NCI-H446 (cell line): ENCODE measurements around the gene BCDIN3D.

Experiments
- DNase-seq, 2 experiments: peaks; one replicate each; lab custom pipeline; 2025; lab: John Stamatoyannopoulos, UW

BCDIN3D gene

DNA sequence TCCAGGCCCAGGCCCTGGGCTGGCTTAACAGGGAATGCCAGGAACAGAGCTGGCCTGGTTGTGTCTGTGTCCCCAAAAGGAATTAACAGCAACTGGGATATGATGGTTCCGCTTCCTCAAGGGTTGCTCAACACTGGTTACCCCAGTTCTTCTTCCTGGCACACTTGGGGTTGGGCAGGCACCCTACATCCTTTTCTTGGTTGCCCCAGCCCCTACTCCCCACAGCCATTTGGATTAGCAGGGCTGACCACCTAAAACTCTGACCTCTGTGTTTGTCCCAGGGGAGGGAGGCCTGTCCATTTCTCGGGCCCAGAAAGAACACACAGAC lies 45.5 kb downstream of the BCDIN3D start:
- no peak for DNase-seq

DNA sequence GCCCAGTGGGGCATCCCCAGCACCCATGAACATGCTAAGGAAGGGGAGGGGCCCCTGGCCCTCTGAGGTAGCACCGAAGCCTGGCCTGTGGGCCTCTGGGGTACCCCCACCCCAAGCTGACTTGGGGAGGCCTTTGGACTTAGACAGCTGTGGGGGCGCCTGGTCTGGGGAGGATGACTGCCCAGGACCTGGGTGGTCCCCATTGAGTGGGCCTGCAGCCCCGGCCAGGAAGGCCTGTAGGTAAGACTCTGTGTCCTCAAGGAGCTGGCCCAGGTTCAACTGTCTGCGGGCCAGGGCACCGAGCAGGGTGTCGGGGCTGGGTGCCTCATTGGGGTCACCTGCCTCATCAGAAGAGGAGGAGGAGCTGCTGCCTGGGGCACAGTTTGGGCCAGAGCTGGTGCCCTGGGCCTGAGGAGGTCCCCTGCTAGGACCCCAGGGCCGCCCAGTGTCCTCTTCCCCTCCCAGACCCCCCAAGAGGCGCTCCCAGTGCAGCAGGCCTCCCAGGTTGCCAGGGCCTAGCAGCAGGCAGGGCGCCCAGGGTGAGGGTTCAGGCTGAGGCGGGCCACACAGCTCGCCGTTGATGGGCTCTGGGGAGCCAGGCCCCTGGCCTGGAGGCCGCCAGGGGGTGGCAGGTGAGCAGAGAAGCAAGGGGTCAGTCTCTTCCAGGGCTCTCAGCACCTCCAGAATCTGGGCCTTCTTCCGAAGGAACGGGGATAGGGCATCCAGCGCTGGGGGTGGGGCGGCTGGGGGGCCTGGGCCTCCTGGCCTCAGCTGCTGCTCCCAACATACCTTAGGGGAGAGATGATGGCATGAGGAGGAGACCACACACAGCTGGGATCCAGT lies 46.1 kb downstream of the BCDIN3D start:
- DNase-seq = no peak

DNA sequence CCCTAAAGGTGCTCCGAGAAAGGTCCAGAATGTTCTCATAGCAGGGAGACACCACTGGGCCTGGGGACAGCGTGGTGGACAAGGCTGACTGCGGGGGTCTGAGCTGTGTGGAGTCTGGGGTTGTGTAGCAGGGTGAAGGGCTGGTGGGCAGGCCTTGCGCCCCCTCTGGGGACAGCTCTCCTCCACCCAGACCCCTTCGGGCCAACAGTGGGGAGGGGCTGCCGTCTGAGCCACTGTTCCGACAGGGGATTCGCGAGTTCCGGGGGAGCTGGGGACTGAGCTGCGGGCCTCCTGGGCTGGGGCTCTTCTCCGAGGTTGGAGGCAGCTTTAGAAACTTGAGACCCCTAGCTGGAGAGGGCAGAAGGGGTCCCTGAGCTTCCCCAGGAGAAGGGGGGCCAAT lies 46.8 kb downstream of the BCDIN3D start:
- DNase-seq = no peak

DNA sequence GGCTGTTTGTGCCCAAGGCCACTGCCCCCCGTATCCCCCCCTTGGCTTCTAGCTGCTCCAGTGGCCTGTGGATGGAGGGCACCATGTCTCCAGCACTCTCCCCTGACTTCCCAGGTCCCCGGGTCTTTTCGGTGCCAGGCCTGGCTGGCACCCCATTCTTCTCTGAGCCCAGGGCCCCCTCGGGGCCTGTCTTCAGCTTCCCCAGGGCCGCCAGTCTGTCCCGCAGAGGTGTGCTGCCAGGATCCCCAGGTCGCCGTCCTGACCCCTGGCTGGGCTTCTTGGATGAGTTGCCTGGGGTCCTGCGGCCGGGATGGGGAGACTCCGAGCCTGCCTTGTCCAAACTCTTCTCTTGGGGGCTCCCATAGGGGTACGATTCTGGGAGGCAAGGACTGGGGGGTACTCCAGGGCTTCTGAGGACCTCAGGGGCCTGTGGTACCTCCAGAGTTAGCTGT lies 47.2 kb downstream of the BCDIN3D start:
- no peak for DNase-seq

DNA sequence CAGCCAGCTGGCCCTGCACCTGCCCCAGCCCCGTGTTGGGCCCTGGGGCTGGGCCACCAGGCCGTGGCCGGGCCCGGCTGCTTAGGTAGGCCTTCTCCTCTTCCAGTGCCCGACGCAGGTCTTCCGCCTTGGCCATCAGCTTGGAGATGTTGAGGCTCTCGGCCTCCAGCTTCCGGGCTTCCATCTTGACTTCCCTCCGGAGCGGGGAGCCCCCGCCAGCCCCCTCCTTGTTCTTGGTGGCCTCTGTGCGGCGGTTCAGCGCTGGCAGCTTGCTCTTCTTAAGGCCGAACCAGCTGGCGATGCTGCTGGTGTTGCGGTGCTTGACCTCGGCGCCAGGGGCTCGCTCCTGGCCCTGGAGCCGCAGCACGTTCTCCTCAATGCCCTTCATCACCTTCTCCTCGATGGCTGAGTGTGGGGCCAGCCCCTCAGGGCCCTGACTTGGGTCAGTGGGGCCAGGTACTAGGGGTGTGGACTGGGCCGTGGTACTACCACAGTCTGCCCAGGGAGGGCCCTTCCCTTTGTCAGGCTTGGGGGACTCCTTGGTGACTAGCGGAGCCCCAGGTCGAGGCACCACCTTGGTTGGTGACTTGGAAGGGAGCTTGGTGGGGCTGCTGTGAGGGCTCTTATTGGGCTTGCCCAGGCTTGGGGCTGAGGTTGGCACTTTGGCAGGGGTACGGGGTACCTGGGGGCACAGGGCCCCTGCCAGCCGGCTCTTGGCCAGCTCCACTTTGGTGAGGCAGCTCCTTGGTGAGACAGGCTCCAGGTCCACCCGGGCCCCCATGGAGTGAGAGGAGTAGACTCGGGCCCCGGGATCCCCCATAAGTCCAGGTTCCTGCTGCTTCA lies 47.9 kb downstream of the BCDIN3D start:
- no peak for DNase-seq

DNA sequence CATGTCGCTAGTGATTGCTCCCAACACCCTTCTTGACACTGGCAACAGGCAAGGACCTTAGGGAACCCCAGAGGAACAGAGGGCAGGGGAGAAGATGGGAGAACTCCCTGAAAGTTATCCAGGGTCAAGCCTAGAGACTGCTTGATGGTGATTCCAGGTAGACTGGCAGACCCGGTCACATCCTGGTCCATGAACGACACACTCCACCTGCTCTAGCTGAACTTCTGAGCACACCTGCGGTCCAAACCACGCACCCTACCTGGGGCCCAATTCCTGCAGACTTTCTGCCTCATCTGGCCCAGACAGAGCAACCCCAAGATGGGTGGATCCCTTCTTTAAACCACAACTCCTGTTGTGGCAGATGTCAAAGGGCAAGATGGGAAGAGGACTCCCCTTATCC lies 48.9 kb downstream of the BCDIN3D start:
- DNase-seq = no peak

DNA sequence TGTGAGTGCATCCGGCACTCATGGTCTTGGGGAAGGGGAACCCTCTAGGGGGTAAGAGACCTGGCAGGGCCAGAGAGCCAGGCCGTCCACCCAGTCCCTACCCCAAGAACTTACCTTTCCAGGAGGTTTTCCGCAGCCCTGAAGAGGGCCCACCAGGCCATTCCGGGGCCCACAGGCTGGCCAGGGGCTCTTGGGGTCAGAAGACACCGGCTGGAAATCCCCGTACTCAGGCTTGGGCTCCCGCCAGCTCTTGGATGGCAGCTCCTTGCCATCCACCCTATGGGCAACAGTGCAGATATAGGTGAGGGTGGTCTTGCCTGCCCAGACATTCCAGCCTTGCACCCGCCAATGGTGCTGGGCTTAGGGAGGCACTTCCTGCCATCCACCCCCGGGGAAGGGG lies 49.3 kb downstream of the BCDIN3D start:
- DNase-seq = no peak

DNA sequence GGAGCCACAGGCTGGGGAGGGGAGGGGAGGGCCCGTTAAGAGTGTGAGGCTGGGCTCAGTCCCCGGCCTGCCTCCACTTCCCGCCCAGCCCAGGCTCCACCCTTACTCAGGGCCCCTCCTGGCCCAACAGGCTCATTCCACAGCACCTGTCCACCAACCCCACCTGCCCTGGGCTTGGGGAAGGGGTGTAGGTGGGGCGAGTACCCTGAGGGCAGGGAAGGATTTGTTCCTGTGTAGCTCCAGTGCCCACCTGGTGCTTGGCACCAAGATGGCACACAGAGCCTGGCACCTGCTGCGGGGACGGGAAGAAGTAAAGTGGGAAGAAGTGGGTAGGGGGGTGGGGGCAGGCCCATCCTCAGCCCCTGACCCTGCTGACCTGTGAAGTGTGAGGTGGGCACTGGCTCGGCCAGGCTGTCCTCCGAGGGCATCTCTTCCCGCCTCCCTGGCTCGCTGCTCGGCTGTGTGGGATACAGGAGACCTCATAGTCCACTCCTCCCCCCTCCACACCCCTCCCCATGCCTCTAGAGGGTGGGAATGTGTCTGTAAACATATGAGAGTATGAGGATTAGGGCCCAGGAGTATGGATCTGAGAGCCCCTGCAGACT lies 49.8 kb downstream of the BCDIN3D start:
- DNase-seq = no peak

DNA sequence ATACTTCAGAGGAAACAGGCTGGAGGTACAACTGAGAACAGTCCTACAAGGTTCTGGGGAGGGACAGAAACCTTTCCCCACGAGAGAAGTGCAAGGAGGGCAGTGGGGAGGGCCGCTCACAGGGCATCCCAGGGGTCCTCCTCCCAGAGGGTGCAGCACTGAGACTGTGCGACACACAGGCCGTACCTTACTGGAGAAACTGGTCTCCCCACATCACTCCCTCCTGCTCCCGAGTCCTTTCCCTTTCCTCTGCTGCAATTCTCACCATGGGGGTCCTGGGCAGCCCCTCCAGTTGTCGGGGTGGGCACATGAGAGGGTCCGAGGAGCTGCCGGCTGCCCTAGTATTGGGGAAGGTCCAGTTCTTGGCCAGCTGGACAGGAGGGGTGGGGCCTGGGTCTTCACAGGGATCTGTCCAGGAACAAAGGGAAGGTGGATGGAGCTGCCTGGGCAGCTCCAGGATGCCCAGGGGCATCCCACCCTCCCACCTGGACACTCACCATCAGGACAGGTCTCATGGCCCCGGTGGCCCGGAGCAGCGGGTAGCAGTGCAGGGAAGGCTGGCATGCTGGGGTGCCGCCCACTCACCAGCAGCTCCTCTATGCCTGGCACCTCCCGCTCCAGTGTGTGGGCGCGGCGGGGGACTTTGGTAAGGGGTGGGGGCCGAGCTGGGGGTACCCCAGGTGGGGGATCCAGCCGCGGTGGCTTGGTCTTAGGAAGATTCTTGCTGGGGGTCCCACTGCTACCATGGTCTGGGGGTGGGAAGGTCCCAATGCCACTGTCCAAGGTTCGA lies 50.5 kb downstream of the BCDIN3D start:
- no peak for DNase-seq

DNA sequence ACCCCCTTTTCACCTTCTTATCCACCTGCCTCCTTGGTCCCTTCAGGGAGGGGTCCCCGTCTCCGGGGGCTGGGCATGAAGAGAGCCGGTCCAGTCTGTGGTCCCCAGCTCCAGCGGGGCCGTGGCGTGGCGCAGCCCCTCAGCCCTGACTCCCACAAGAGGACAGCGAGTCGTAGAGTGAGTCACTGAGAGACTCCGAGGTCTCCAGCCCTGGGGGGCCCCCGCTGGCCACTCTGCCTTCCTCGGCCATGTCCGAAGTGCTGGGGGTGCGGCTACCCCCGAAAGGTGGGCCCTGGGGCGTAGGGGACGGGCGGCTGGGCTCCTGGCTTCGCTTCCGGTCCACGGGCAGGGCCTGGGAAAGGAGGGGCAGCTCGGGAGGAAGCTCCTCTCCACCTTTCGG lies 51.2 kb downstream of the BCDIN3D start:
- no peak for DNase-seq

DNA sequence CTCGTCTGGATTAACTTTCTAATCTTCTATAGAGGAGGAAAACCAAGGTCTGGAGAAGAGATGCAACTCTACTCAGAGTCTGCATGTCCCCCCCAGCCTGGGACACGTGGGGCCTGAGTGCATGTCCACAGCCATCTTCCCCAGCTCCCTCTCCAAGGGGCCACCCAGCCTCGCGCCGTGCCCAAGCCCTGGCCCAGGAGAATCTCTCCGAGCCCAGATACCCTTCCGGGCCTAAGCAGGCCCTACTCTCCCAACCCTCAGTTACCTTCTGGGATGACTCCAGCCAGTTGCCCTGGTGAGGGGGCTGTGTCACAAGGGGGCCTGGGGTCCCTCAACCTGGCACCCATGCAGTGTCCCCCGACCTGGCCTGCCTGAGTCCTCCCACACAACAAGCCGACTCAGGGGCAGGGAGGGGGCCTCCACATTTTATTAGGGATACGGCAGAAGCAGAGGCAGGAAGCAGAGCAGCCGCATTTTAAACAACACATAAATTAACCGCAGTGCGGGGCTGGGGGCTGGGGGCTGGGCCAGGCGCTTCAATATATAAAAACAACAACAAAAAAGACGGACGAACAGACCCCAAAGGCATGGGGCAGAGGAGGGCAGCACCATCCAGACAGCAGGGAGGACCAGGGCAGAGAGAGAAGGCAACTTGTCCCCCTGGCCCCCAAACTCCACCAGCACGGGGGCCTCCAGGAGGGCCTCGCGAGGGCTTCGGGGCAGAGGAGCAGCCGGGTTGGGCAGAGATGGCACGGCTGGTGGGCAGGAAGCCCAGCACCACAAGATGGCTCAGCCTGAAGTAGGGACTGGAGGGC lies 52.0 kb downstream of the BCDIN3D start:
- DNase-seq = no peak

DNA sequence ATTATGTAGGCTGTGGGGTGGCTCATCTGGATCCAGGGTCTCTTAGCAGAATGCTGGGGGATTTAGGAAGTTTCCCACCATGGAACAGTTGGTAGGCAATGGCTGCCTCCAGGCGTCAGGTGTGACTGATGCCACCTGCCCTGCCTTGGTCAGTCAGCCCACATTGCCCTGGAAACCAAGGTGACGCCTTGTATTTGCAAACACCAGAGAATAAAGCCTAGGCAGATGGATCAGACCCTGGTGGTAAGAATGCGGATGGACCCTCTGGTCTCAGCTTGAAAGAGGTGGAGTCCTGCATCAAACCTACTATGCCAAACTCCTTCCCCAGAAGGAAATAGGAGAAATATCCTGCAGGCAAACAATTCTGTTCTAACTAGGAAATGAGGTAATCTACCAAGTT lies 52.9 kb downstream of the BCDIN3D start:
- DNase-seq = no peak

DNA sequence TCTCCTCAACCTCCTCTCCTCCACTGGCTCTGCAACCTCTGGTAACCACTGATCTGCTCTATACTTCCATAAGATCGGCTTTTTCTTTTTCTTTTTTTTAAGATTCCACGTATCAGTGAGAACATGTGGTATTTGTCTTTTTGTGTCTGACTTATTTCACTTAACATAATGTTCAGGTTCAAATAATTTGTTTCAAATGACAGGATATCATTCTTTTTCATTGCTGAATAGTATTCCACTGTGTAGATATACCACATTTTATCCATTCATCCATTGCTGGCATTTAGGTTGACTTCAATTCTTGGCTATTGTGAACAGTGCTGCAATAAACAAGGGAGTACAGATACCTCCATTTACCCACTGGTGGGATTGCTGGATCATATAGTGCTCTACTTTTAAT lies 55.2 kb downstream of the BCDIN3D start:
- DNase-seq = no peak
